ENCODE data around the gene PCMT1. TPM values are rescaled to one million over a fixed set of nuclear protein-coding genes. Genes with fewer than 3 reads are reported as not detected.
A peak's percentile ranks its signal among the peaks of the same experiment; 100 is the strongest.

PCMT1 gene
- total RNA-seq, 4 donors from 2014 or later, result 77.5 to 101 (median 88.0) TPM

- no peak for DNase-seq
- Histone ChIP-seq H3K4me1 (peaks cover 14 to 100% (median 31%) of the 10 kb centered on the region in 3 donors), H3K36me3 (peaks cover 0 to 4% (median 0%) of the 10 kb centered on the region in 3 donors), H3K4me3 (peak overlapping the region in 1 of 4 donors; percentile 6), H3K27ac (peak overlapping the region; percentile 46 to 89 (median 78)), H3K9me3 (no peaks in the 10 kb centered on the region), H3K27me3 (no peaks in the 10 kb centered on the region)
- TF ChIP-seq POLR2A (IDR thresholded peaks at IDR 0.05) (no peak), CTCF (IDR thresholded peaks at IDR 0.05) (no peak)
- intact Hi-C loops (cut with DNase I), result no loop called here
- WGBS, 2 donors, result 84 to 86% methylated on average over 10 of the region's 10 CpGs
Measured at GRCh38 chr6:149856256-149856994, 106.9 kb downstream of the PCMT1 start.

GRCh38 chr6:149857541-149857940 is 108.0 kb downstream of the PCMT1 start:
- TF ChIP-seq CTCF (IDR thresholded peaks at IDR 0.05) (no peak), POLR2A (IDR thresholded peaks at IDR 0.05) (no peak)
- no peaks in the 10 kb centered on the region for H3K9me3 ChIP-seq
- intact Hi-C loops (cut with DNase I), result no loop called here
- no peak for DNase-seq
- H3K36me3 ChIP-seq, result no peaks in the 10 kb centered on the region
- H3K27me3 ChIP-seq, result no peaks in the 10 kb centered on the region
- WGBS, 2 donors, result 57 to 64% methylated on average over 5 of the region's 5 CpGs
- H3K27ac ChIP-seq, result peak overlapping the region in 3 of 4 donors; percentile 77 to 89 (median 80)
- no peak overlapping the region for H3K4me3 ChIP-seq
- peaks cover 22 to 100% (median 35%) of the 10 kb centered on the region in 3 donors for H3K4me1 ChIP-seq

GRCh38 chr6:149859368-149859767 is 109.8 kb downstream of the PCMT1 start:
- Histone ChIP-seq H3K4me3 (no peak overlapping the region), H3K36me3 (no peaks in the 10 kb centered on the region), H3K27ac (peak overlapping the region in 3 of 4 donors; percentile 23 to 49 (median 41)), H3K9me3 (no peaks in the 10 kb centered on the region), H3K4me1 (peaks cover 26 to 90% (median 32%) of the 10 kb centered on the region in 3 donors), H3K27me3 (no peaks in the 10 kb centered on the region)
- WGBS, 2 donors, result 32 to 70% methylated on average over 3 to 7 of the region's 7 CpGs
- no peak for DNase-seq
- intact Hi-C loops (cut with DNase I), result no loop called here
- TF ChIP-seq CTCF (IDR thresholded peaks at IDR 0.05) (no peak), POLR2A (IDR thresholded peaks at IDR 0.05) (no peak)

- no peak overlapping the region for H3K4me3 ChIP-seq
- intact Hi-C loops (cut with DNase I), result no loop called here
- WGBS, 2 donors, result 98 to 99% methylated on average over 3 of the region's 3 CpGs
- no peaks in the 10 kb centered on the region for H3K9me3 ChIP-seq
- TF ChIP-seq CTCF (IDR thresholded peaks at IDR 0.05) (no peak), POLR2A (IDR thresholded peaks at IDR 0.05) (no peak)
- no peaks in the 10 kb centered on the region for H3K27me3 ChIP-seq
- DNase-seq, result no peak
- no peaks in the 10 kb centered on the region for H3K36me3 ChIP-seq
- H3K27ac ChIP-seq, result peak overlapping the region in 2 of 4 donors; percentile 41 to 49
- peaks cover 30 to 90% (median 34%) of the 10 kb centered on the region in 3 donors for H3K4me1 ChIP-seq
Measured at GRCh38 chr6:149859938-149860337, 110.4 kb downstream of the PCMT1 start.

- DNase-seq, result no peak
- intact Hi-C loops (cut with DNase I), result no loop called here
- Histone ChIP-seq H3K27me3 (no peaks in the 10 kb centered on the region), H3K4me1 (peaks cover 30 to 88% (median 30%) of the 10 kb centered on the region in 3 donors), H3K4me3 (no peak overlapping the region), H3K36me3 (no peaks in the 10 kb centered on the region), H3K27ac (peak overlapping the region in 2 of 4 donors; percentile 2 to 12), H3K9me3 (no peaks in the 10 kb centered on the region)
- WGBS, 2 donors, result 78 to 79% methylated on average over 4 to 5 of the region's 5 CpGs
- TF ChIP-seq POLR2A (IDR thresholded peaks at IDR 0.05) (no peak), CTCF (IDR thresholded peaks at IDR 0.05) (no peak)
Measured at GRCh38 chr6:149860513-149860833, 110.9 kb downstream of the PCMT1 start.

Other genes starting within 250 kb of the PCMT1 start
- 10 to 100 TPM in 3 of 4 donors, 1 to 10 TPM in 1; 9.4 to 25.2 (median 16.2) TPM for gene PPIL4, start 203.7 kb upstream of the PCMT1 start, total RNA-seq
- 10 to 100 TPM; 16.8 to 43.5 (median 28.2) TPM for gene GINM1, start 183.4 kb upstream of the PCMT1 start, total RNA-seq
- gene KATNA1, start 101.0 kb upstream of the PCMT1 start, total RNA-seq, result 10 to 100 TPM; 11.7 to 27.5 (median 15.6) TPM
- 10 to 100 TPM; 12.1 to 21.2 (median 15.5) TPM for gene LATS1, start 31.6 kb upstream of the PCMT1 start, total RNA-seq
- 10 to 100 TPM in 3 of 4 donors, 1 to 10 TPM in 1; 7.1 to 18.8 (median 16.4) TPM for gene NUP43, start 3.2 kb upstream of the PCMT1 start, total RNA-seq
- 10 to 100 TPM; 40.2 to 74.9 (median 58.4) TPM for gene LRP11, start 114.6 kb downstream of the PCMT1 start, total RNA-seq
- gene RAET1E, start 148.4 kb downstream of the PCMT1 start, total RNA-seq, result 10 to 100 TPM; 50.1 to 90.1 (median 67.9) TPM
- gene RAET1G, start 173.4 kb downstream of the PCMT1 start, total RNA-seq, result 10 to 100 TPM in 3 of 4 donors, 1 to 10 TPM in 1; 9.0 to 26.8 (median 13.5) TPM
- 10 to 100 TPM in 1 of 4 donors, 1 to 10 TPM in 3; 2.9 to 11.1 (median 4.6) TPM for gene ULBP2, start 192.3 kb downstream of the PCMT1 start, total RNA-seq
- under 1 TPM in 2 of 4 donors, not detected in 2; 0.26 to 0.27 TPM for gene ULBP1, start 214.2 kb downstream of the PCMT1 start, total RNA-seq

All from esophagus squamous epithelium (tissue), 5 donors.